PC-3 (cell line): ENCODE data around the gene PTPN12.

Experiments used
- EZH2 ChIP-seq: fragments of 300-600 bp; sonication (generic); IDR thresholded peaks from one replicate; pipeline ENCODE4 v1.6.1; 2017; ENCODE audit warnings: antibody characterized with exemption, mild to moderate bottlenecking, low read length; ENCODE audit not compliant: unreplicated experiment
- EZH2phosphoT487 ChIP-seq: fragments of 300-600 bp; sonication (generic); IDR thresholded peaks from 2 replicates; pipeline ENCODE4 v1.6.1; 2018; ENCODE audit warnings: mild to moderate bottlenecking, antibody characterized with exemption, low read length, borderline replicate concordance
- TF ChIP-seq, protein P1 (sequence below): fragments of 300-600 bp; sonication (generic); conservative IDR thresholded peaks from 2 replicates; pipeline ENCODE4 v1.5.1; 2017; ENCODE audit warnings: antibody characterized with exemption, low read depth, mild to moderate bottlenecking, low read length

- TF ChIP-seq, protein P1, sequence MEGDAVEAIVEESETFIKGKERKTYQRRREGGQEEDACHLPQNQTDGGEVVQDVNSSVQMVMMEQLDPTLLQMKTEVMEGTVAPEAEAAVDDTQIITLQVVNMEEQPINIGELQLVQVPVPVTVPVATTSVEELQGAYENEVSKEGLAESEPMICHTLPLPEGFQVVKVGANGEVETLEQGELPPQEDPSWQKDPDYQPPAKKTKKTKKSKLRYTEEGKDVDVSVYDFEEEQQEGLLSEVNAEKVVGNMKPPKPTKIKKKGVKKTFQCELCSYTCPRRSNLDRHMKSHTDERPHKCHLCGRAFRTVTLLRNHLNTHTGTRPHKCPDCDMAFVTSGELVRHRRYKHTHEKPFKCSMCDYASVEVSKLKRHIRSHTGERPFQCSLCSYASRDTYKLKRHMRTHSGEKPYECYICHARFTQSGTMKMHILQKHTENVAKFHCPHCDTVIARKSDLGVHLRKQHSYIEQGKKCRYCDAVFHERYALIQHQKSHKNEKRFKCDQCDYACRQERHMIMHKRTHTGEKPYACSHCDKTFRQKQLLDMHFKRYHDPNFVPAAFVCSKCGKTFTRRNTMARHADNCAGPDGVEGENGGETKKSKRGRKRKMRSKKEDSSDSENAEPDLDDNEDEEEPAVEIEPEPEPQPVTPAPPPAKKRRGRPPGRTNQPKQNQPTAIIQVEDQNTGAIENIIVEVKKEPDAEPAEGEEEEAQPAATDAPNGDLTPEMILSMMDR, result no peak
- TF ChIP-seq EZH2, result no peak
- no peak for TF ChIP-seq EZH2phosphoT487
Measured at GRCh38 chr7:77674878-77675277, 137.8 kb downstream of the PTPN12 start.
